A549 (cell line): ENCODE data around the gene RPLP2. TPM values are rescaled to one million over a fixed set of nuclear protein-coding genes. Genes with fewer than 3 reads are reported as not detected.
A peak's percentile ranks its signal among the peaks of the same experiment; 100 is the strongest.

Source experiments
- ATAC-seq, 2 experiments: fragments of 200-7000 bp in 1 of 2; fragments of >200 bp in 1 of 2; cut with Nextera tagmentation in 1 of 2; cut with Tn5 transposase in 1 of 2; 3 replicates each; pipeline versions ENCODE4 v1.8.0 to v1.9.1; 2018 to 2020; ENCODE audit warnings: mild to moderate bottlenecking in 1 of 2, moderate library complexity in 1 of 2
- CTCF ChIA-PET: fragments of 300-600 bp; sonication (Branson Sonifier 250); formaldehyde crosslinking; extraction: SDS; loops from one replicate; lab custom pipeline; 2021; ENCODE audit warnings: antibody characterized with exemption, inconsistent platforms; lab: Yijun Ruan, JAX
- POLR2A ChIA-PET: fragments of 350-600 bp; formaldehyde crosslinking; extraction: SDS; loops from one replicate; lab custom pipeline; 2021; ENCODE audit warnings: antibody characterized with exemption, inconsistent platforms; lab: Yijun Ruan, JAX
- DNase-seq, 2 experiments: peaks; one replicate each; pipeline versions ENCODE4 v3.0.0 to v3.0.0-alpha.2; 2011 to 2016; ENCODE audit warnings: low read depth in 1 of 2, low spot score in 1 of 2
- FAIRE-seq: peaks from 2 replicates; lab custom pipeline; 2011; peaks lifted over from hg19 to GRCh38; lab: Jason Lieb, UNC
- H3K27ac ChIP-seq, 2 experiments: fragments of >200 bp; sonication (Bioruptor Twin); formaldehyde crosslinking; 3 replicates each; pipeline ENCODE4 v1.5.1; 2016 to 2017
- H3K4me1 ChIP-seq: fragments of >200 bp; sonication (Bioruptor Twin); formaldehyde crosslinking; 3 replicates; pipeline ENCODE4 v1.6.1; 2016
- H3K4me2 ChIP-seq: fragments of >200 bp; sonication (Bioruptor Twin); formaldehyde crosslinking; 3 replicates; pipeline ENCODE4 v1.6.1; 2016
- H3K4me3 ChIP-seq: fragments of >200 bp; sonication (Bioruptor Twin); formaldehyde crosslinking; 3 replicates; pipeline ENCODE4 v1.5.1; 2016
- H3K9me3 ChIP-seq: fragments of >200 bp; sonication (Bioruptor Twin); formaldehyde crosslinking; 3 replicates; pipeline ENCODE4 v1.6.1; 2016
- BCL3 ChIP-seq: fragments of >200 bp; sonication (Bioruptor Twin); formaldehyde crosslinking; IDR thresholded peaks from 3 replicates; pipeline ENCODE4 v1.6.1; 2016
- BHLHE40 ChIP-seq: IDR thresholded peaks from 2 replicates; pipeline ENCODE4 v1.6.1; 2012; ENCODE audit warnings: low read depth, low read length, inconsistent platforms
- CBX8 ChIP-seq: fragments of 200-600 bp; sonication (generic); IDR thresholded peaks from 2 replicates; pipeline ENCODE4 v1.6.1; 2016
- CEBPB ChIP-seq, 2 experiments: fragments of >200 bp in 1 of 2; sonication (Bioruptor Twin) in 1 of 2; formaldehyde crosslinking in 1 of 2; IDR thresholded peaks; 2 replicates each; pipeline ENCODE4 v1.6.1; 2012 to 2016
- EP300 ChIP-seq, 2 experiments: fragments of >200 bp; sonication (Bioruptor Twin); formaldehyde crosslinking; IDR thresholded peaks; 2 replicates in 1 of 2; 3 replicates in 1 of 2; pipeline ENCODE4 v1.6.1; 2016 to 2017
- FOSB ChIP-seq: fragments of 250-450 bp; sonication (Bioruptor Pico); IDR thresholded peaks from 2 replicates; pipeline ENCODE4 v1.5.0; 2020; ENCODE audit warnings: mild to moderate bottlenecking, moderate library complexity
- FOSL2 ChIP-seq, 2 experiments: fragments of 450-650 bp in 1 of 2; fragments of >200 bp in 1 of 2; sonication (Bioruptor Twin) in 1 of 2; formaldehyde crosslinking; IDR thresholded peaks; 2 replicates each; pipeline versions ENCODE4 v1.5.0 to v1.6.1; 2016 to 2020; ENCODE audit warnings: mild to moderate bottlenecking in 1 of 2, moderate library complexity in 1 of 2
- FOXS1 ChIP-seq: fragments of 250-450 bp; sonication (Bioruptor Pico); IDR thresholded peaks from 2 replicates; pipeline ENCODE4 v1.5.0; 2020; ENCODE audit warnings: mild to moderate bottlenecking, moderate library complexity
- HES2 ChIP-seq: fragments of >200 bp; sonication (Bioruptor Twin); formaldehyde crosslinking; IDR thresholded peaks from 2 replicates; pipeline ENCODE4 v1.6.1; 2016
- HOXB5 ChIP-seq: fragments of 250-450 bp; sonication (Bioruptor Pico); IDR thresholded peaks from 2 replicates; pipeline ENCODE4 v1.5.0; 2020; ENCODE audit warnings: mild to moderate bottlenecking, moderate library complexity
- JUN ChIP-seq, 2 experiments: fragments of >200 bp; sonication (Bioruptor Twin); formaldehyde crosslinking; IDR thresholded peaks; 2 replicates in 1 of 2; 3 replicates in 1 of 2; pipeline ENCODE4 v1.6.1; 2016 to 2017
- KDM1A ChIP-seq: fragments of 200-600 bp; sonication (generic); IDR thresholded peaks from 2 replicates; pipeline ENCODE4 v1.6.1; 2016; ENCODE audit warnings: low read depth, mild to moderate bottlenecking
- MAZ ChIP-seq: fragments of 150-350 bp; IDR thresholded peaks from 2 replicates; pipeline ENCODE4 v1.6.1; 2014; ENCODE audit warnings: antibody characterized with exemption, low read depth, low read length, borderline replicate concordance
- MYC ChIP-seq: IDR thresholded peaks from 2 replicates; pipeline ENCODE4 v1.6.1; 2012; ENCODE audit warnings: mild to moderate bottlenecking, inconsistent platforms, low read length, improper control_type of control experiment, borderline replicate concordance
- PHF8 ChIP-seq: fragments of 200-600 bp; sonication (generic); IDR thresholded peaks from 2 replicates; pipeline ENCODE4 v1.6.1; 2016; ENCODE audit warnings: low read depth, mild to moderate bottlenecking, antibody characterized with exemption, moderate library complexity, borderline replicate concordance
- RCOR1 ChIP-seq: fragments of 150-350 bp; IDR thresholded peaks from 2 replicates; pipeline ENCODE4 v1.6.1; 2014; ENCODE audit warnings: antibody characterized with exemption, low read length, low read depth
- SMC3 ChIP-seq: fragments of >200 bp; sonication (Bioruptor Twin); formaldehyde crosslinking; IDR thresholded peaks from 3 replicates; pipeline ENCODE4 v1.6.1; 2018; ENCODE audit warnings: inconsistent platforms
- TFCP2L1 ChIP-seq: fragments of 250-450 bp; sonication (Bioruptor Pico); IDR thresholded peaks from 2 replicates; pipeline ENCODE4 v1.5.0; 2021; ENCODE audit warnings: mild to moderate bottlenecking
- ZFP36 ChIP-seq: fragments of 450-650 bp; IDR thresholded peaks from 2 replicates; pipeline ENCODE4 v1.6.1; 2014; ENCODE audit warnings: borderline replicate concordance; ENCODE audit not compliant: partially characterized antibody
- WGBS: methylation state at CpG from one replicate; pipeline ENCODE4 v1.1.6; 2017; ENCODE audit errors: missing lambda C conversion rate; 5-methylcytosine and 5-hydroxymethylcytosine counted together
- polyA plus RNA-seq, 4 experiments: library from polyadenylated mRNA; depleted of rRNA in 3 of 4; stranded (reverse); fragments of >200 nt; fragmentation: RNase III in 1 of 4; extraction: RNeasy Plus Mini Kit Qiagen cat#74134 plus additional on column Dnase treatment in 1 of 4; gene quantifications; 2 replicates in 3 of 4; 3 replicates in 1 of 4; pipeline ENCODE4 v1.2.3, GENCODE V29; 2011 to 2017
- TF ChIP-seq, protein P1 (sequence below): IDR thresholded peaks from 2 replicates; pipeline ENCODE4 v1.6.1; 2012

The RPLP2 gene
- polyA plus RNA-seq, 2 of the 4 experiments (the other 2 are of a cell fraction), result 1,493 to 2,508 TPM

GRCh38 chr11:794766-795633, 14.8 kb upstream of the RPLP2 start:
- H3K9me3 ChIP-seq, result no peaks in the 10 kb centered on the region
- H3K4me1 ChIP-seq, result peaks cover 41% of the 10 kb centered on the region
- TF ChIP-seq FOXS1 (no peak), BHLHE40 (peak; percentile 80), RCOR1 (no peak), ZFP36 (no peak), PHF8 (no peak), TFCP2L1 (CRISPR knock-in tag) (no peak), MAZ (no peak), EP300 (IDR thresholded peaks at IDR 0.05) (no peak)
- TF ChIP-seq, protein P1, sequence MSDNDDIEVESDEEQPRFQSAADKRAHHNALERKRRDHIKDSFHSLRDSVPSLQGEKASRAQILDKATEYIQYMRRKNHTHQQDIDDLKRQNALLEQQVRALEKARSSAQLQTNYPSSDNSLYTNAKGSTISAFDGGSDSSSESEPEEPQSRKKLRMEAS, result peak; percentile 37; the same call in 1 of the 2 replicates
- WGBS, result 60% methylated on average over 27 of the region's 38 CpGs
- POLR2A ChIA-PET, result interaction anchor here (0.8 kb wide), 1 partner anchor 25 kb away, joined by 3 read pairs; no protein-coding TSS in a partner anchor
- peak overlapping the region in 1 of 2 experiments; percentile 99; a peak in 4 of 6 replicates for H3K27ac ChIP-seq
- CTCF ChIA-PET, result interaction anchor here (1.5 kb wide), 1 partner anchor 10 kb away, joined by 3 read pairs; the partner anchor contains the start of gene PIDD1
- no peak for FAIRE-seq
- no peak for ATAC-seq
- no peak for DNase-seq
- H3K4me2 ChIP-seq, result peak overlapping the region; percentile 90
- no peak overlapping the region for H3K4me3 ChIP-seq

DNA sequence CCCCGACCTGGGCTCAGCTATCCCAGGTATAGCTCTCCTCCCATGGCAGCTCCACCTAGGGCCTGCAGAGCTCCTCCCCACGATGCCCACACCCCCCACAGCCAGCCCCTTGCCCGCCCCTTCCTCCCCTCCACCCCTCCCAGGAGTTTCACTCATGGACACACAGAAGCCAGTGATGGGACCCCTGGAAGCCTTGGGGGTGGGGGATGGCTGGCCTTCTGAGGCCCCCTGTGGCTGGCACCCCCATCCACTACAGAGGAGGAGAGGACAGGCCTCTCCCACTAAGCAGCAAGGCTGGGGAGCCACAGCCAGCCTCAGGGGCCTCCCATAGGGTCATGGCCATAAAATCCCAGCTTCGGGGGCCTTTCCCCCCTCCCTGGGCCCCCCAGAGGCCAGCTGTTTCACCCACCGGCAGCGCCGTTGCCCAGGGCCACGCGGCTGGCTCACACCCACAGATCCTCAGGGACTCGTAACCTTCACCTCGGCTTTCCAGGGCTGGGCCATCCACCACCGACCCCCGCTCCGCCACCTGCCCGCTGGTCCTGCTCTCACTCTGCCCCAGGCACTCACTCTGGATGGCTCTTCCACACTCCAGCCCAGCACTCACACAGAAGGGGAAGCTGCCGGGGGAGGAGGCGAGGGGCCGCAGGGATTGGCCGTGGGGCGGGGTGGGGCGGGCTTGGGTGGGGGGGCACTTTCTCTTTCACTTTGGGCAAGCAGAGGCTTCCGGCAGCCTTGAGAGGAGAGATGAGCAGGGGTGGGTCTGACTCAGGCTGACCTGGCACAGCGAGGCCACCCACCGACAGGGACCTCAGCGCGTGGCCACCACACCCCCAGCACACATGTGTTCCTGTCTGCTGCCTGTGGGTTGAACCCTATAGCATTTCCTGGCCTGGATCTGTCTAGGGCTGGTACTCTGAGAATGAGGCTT, 13.9 kb upstream of the RPLP2 start:
- TF ChIP-seq FOSL2 (IDR thresholded peaks at IDR 0.05) (no peak), FOSL2 (CRISPR knock-in tag; IDR thresholded peaks at IDR 0.05) (no peak), MYC (no peak), JUN (IDR thresholded peaks at IDR 0.05) (no peak), RCOR1 (no peak), CBX8 (no peak), HOXB5 (CRISPR knock-in tag) (no peak), BCL3 (no peak), FOSB (CRISPR knock-in tag) (no peak), HES2 (no peak), KDM1A (no peak), SMC3 (no peak), BHLHE40 (no peak), CEBPB (IDR thresholded peaks at IDR 0.05) (no peak)
- ChIA-PET CTCF (interaction anchor here (0.9 to 2.1 kb wide), 6 partner anchors 9 to 42 kb away, joined by 3 to 13 read pairs (median 3); partner anchors contain the start of gene PIDD1), POLR2A (interaction anchor here (0.6 to 1.5 kb wide), 5 partner anchors 9 to 81 kb away, joined by 3 to 6 read pairs (median 3); partner anchors contain the start of genes PNPLA2 and RPLP2)
- Histone ChIP-seq H3K27ac (peak overlapping the region; percentile 76 to 99; a peak in 5 of 6 replicates), H3K9me3 (no peaks in the 10 kb centered on the region), H3K4me1 (peaks cover 32% of the 10 kb centered on the region), H3K4me3 (peak overlapping the region; percentile 8; the same call in 1 of the 3 replicates), H3K4me2 (peak overlapping the region; percentile 90)
- DNase-seq (no peak), FAIRE-seq (no peak), ATAC-seq (peak in 1 of 2 experiments; percentile 0; a peak in 2 of 6 replicates)
- WGBS, result 62% methylated on average over 15 of the region's 26 CpGs
